Heart left ventricle (tissue), 13 donors: ENCODE measurements around the gene CDH13.

ENCODE experiments used
- CTCF ChIP-seq, 12 donors: fragments of 200-600 bp; sonication (generic) in 4 of 12; IDR thresholded peaks; one replicate each; pipeline versions ENCODE4 v1.5.0 to v1.8.0; 2018 to 2022; ENCODE audit warnings: antibody characterized with exemption in 12 of 12, mild to moderate bottlenecking in 5 of 12
- POLR2A ChIP-seq, 2 donors: fragments of 450-650 bp; IDR thresholded peaks; one replicate each; pipeline ENCODE4 v1.6.1; 2017; ENCODE audit warnings: antibody characterized with exemption in 2 of 2, mild to moderate bottlenecking in 2 of 2, moderate library complexity in 2 of 2
- donor health status: ischemic (EF 13 %, LVEDD 7.1; RV severe dilation, severe dysfunction).
- donor health status: DM: no; HTN: yes; CAD: no.
- donor health status: DM: no; HTN: no; CAD: no.
- donor health status: ischemic (EF 25% LVEDD 6.9; RV normal size, moderate dysfunction).
- donor health status: ischemic (EF 25% LVEDD 5.7; RV mildly dilated, moderate dysfunction).
- donor health status: ischemic (EF 35%, LVEDD 5.7; RV mildly dilated, moderate dysfunction).
- donor health status: nonischemic (EF 11% LVEDD 7.7; RV severe dilation, severe dysfunction).
- donor health status: DM: yes; HTN: yes; CAD: no.
- donor health status: PGD.
- donor health status: ischemic (EF 29% LVEDD 5.4; RV normal size, mild dysfunction).
- donor health status: nonischemic (EF 23%, LVEDD 6.1; RV moderate dilation, normal function).

DNA sequence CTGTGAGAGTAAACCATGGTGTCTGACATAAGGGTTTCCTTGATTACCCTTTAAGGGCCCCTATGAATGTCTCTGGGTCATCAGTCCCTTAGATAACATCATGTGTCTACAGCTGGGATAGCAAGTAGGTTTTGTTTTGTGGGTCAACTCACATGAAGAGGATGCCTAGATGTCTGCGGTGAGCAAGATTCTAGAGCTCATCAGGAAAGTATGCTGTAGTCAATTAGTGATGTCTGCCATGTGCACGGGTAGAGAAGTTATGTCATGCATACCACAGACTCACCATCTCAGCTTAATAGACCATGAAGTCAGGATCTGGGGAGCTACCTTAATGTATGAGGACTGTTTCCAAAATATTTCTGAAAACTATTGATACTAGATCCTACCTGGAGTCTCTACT lies 57.5 kb downstream of the CDH13 start:
- no peak for TF ChIP-seq CTCF (IDR thresholded peaks at IDR 0.05)
- no peak for TF ChIP-seq POLR2A (IDR thresholded peaks at IDR 0.05)
